ENCODE measurements around the gene MRPS31. TPM values are rescaled to one million over a fixed set of nuclear protein-coding genes. Genes with fewer than 3 reads are reported as not detected.

Gene MRPS31
- total RNA-seq, 1 donor from 2014 or later: 32.0 TPM

- no peaks in the 10 kb centered on the region for H3K4me1 Mint-ChIP-seq
- H3K27me3 Mint-ChIP-seq (ENCODE audit: low read depth): no peaks in the 10 kb centered on the region
- peaks cover 42% of the 10 kb centered on the region for H3K36me3 Mint-ChIP-seq (ENCODE audit: low read depth)
- no peak for DNase-seq (ENCODE audit: low read depth, low spot score)
- no peak overlapping the region for H3K4me3 Mint-ChIP-seq
- no peak for TF ChIP-seq CTCF (conservative IDR thresholded peaks at IDR 0.05)
- peaks cover 31% of the 10 kb centered on the region for H3K9me3 Mint-ChIP-seq
- H3K27ac Mint-ChIP-seq (ENCODE audit: unreplicated experiment): no peak overlapping the region
These were observed 64.6 kb downstream of the MRPS31 start for GRCh38 chr13:40706439-40706838.

DNA sequence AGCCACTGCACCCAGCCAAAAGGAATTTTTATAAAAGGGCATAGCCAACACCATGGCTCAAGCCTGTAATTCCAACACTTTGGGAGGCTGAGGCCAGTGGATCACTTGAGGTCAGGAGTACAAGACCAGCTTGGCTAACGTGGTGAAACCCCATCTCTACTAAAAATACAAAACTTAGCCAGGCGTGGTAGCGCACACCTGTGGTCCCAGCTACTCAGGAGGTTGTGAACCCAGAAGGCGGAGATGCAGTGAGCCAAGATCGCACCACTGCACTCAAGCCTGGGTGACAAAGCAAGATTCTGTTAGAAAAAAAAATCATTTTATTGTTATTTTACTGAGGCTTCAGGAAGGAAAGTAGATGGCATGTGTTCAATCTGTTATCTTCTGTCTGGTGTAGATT lies 73.3 kb downstream of the MRPS31 start:
- no peaks in the 10 kb centered on the region for H3K27me3 Mint-ChIP-seq (ENCODE audit: low read depth)
- TF ChIP-seq CTCF (conservative IDR thresholded peaks at IDR 0.05): no peak
- peaks cover 3% of the 10 kb centered on the region for H3K4me1 Mint-ChIP-seq
- no peaks in the 10 kb centered on the region for H3K9me3 Mint-ChIP-seq
- H3K27ac Mint-ChIP-seq (ENCODE audit: unreplicated experiment): no peak overlapping the region
- DNase-seq (ENCODE audit: low read depth, low spot score): no peak
- H3K36me3 Mint-ChIP-seq (ENCODE audit: low read depth): no peaks in the 10 kb centered on the region
- no peak overlapping the region for H3K4me3 Mint-ChIP-seq

GRCh38 chr13:40694426-40694825 lies 76.6 kb downstream of the MRPS31 start:
- Mint-ChIP-seq H3K9me3 (no peaks in the 10 kb centered on the region), H3K4me3 (no peak overlapping the region), H3K4me1 (peaks cover 3% of the 10 kb centered on the region), H3K27ac (ENCODE audit: unreplicated experiment) (no peak overlapping the region), H3K36me3 (ENCODE audit: low read depth) (no peaks in the 10 kb centered on the region), H3K27me3 (ENCODE audit: low read depth) (no peaks in the 10 kb centered on the region)
- no peak for TF ChIP-seq CTCF (conservative IDR thresholded peaks at IDR 0.05)
- no peak for DNase-seq (ENCODE audit: low read depth, low spot score)

DNA sequence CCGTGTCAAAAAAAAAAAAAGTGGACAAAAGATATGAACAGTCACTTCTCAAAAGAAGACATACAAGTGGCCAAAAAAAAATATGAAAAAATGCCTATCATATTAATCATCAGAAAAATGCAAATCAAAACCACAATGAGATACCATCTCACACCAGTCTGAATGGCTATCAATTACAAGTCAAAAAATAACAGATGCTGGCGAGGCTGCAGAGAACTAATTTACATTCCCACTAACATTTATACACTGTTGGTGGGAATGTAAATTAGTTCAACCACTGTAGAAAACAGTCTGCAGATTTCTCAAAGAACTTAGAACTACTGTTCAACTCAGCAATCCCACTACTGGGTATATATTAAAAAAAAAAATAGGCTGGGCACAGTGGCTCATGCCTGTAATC lies 78.0 kb downstream of the MRPS31 start:
- no peak for TF ChIP-seq CTCF (conservative IDR thresholded peaks at IDR 0.05)
- no peaks in the 10 kb centered on the region for H3K27me3 Mint-ChIP-seq (ENCODE audit: low read depth)
- no peak overlapping the region for H3K4me3 Mint-ChIP-seq
- no peak overlapping the region for H3K27ac Mint-ChIP-seq (ENCODE audit: unreplicated experiment)
- no peaks in the 10 kb centered on the region for H3K9me3 Mint-ChIP-seq
- no peaks in the 10 kb centered on the region for H3K36me3 Mint-ChIP-seq (ENCODE audit: low read depth)
- H3K4me1 Mint-ChIP-seq: no peaks in the 10 kb centered on the region
- DNase-seq (ENCODE audit: low read depth, low spot score): no peak

DNA sequence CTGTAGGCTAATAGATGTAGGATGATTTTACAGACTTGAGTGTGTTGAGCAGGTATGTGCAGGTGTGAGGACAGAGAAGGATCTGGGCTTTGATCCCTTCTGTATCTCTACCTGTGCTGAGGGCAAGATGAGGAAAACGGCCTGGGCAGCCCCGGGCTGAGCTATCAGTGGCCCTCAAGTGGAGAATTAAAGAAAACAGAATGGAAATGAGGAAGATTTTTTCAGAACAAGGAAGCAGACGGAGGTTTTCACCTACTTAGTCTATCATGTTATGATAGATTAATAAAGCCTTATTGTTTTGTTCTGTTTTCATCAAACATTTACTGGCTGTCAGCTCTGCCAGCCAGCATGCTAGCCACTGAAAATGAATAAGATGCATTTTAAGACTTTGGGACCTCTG lies 82.2 kb downstream of the MRPS31 start:
- Mint-ChIP-seq H3K36me3 (ENCODE audit: low read depth) (no peaks in the 10 kb centered on the region), H3K27me3 (ENCODE audit: low read depth) (no peaks in the 10 kb centered on the region), H3K4me1 (no peaks in the 10 kb centered on the region), H3K4me3 (no peak overlapping the region), H3K27ac (ENCODE audit: unreplicated experiment) (no peak overlapping the region), H3K9me3 (no peaks in the 10 kb centered on the region)
- TF ChIP-seq CTCF (conservative IDR thresholded peaks at IDR 0.05): no peak
- no peak for DNase-seq (ENCODE audit: low read depth, low spot score)
